Cardiac muscle cell (in vitro differentiated cells and primary cell): ENCODE results near the gene EMP2. TPM values are rescaled to one million over a fixed set of nuclear protein-coding genes. Genes with fewer than 3 reads are reported as not detected.

ENCODE experiments used
- DNase-seq, 2 donors: peaks; one replicate each; pipeline versions ENCODE4 v3.0.0 to v3.0.0-alpha.2; 2010 to 2017; ENCODE audit warnings: low read depth in 1 of 2, low spot score in 1 of 2
- H3K27ac ChIP-seq: fragments of 200-600 bp; sonication (generic); 2 replicates; pipeline ENCODE4 v1.5.1; 2016
- H3K27me3 ChIP-seq: fragments of 200-600 bp; sonication (generic); 2 replicates; pipeline ENCODE4 v1.6.0; 2016; ENCODE audit warnings: control low read depth
- H3K36me3 ChIP-seq: fragments of 200-600 bp; sonication (generic); 2 replicates; pipeline ENCODE4 v1.5.1; 2016; ENCODE audit warnings: control low read depth
- H3K4me1 ChIP-seq: fragments of 200-600 bp; sonication (generic); 2 replicates; pipeline ENCODE4 v1.8.1; 2017; ENCODE audit warnings: low read depth, mild to moderate bottlenecking, mixed run types
- H3K4me3 ChIP-seq: fragments of 200-600 bp; sonication (generic); 2 replicates; pipeline ENCODE4 v1.5.1; 2016; ENCODE audit warnings: mild to moderate bottlenecking
- H3K9me3 ChIP-seq: fragments of 200-600 bp; sonication (generic); 2 replicates; pipeline ENCODE4 v1.5.1; 2017; ENCODE audit warnings: low read depth, mild to moderate bottlenecking, control low read depth
- CTCF ChIP-seq: IDR thresholded peaks from 2 replicates; pipeline ENCODE4 v1.5.1; 2012; ENCODE audit warnings: low read depth, mild to moderate bottlenecking, low read length
- polyA plus RNA-seq: library from polyadenylated mRNA; unstranded; fragments of >200 nt; fragmentation: Nextera tagmentation; extraction: Ambion mirVana; gene quantifications from 2 replicates; pipeline ENCODE4 v1.2.1, GENCODE V29; 2016
- total RNA-seq: library from RNA; depleted of rRNA; stranded (reverse); fragments of >200 nt; gene quantifications from 2 replicates; pipeline ENCODE4 v1.2.3, GENCODE V29; 2016

EMP2 gene
- total and polyA plus RNA-seq, 2 experiments from 2014 or later, result 40.9 to 151 TPM

- Histone ChIP-seq H3K9me3 (no peaks in the 10 kb centered on the region), H3K4me1 (peaks cover 34% of the 10 kb centered on the region), H3K27me3 (no peaks in the 10 kb centered on the region), H3K36me3 (no peaks in the 10 kb centered on the region), H3K27ac (peak overlapping the region; percentile 90), H3K4me3 (peak overlapping the region; percentile 54)
- no peak for DNase-seq
- TF ChIP-seq CTCF, result no peak
Measured at GRCh38 chr16:10580883-10581247, 467 bp upstream of the EMP2 start.

GRCh38 chr16:10579575-10579964, 828 bp downstream of the EMP2 start:
- H3K27ac ChIP-seq, result peak overlapping the region; percentile 90
- no peaks in the 10 kb centered on the region for H3K27me3 ChIP-seq
- peak overlapping the region; percentile 54 for H3K4me3 ChIP-seq
- no peak for TF ChIP-seq CTCF
- no peaks in the 10 kb centered on the region for H3K36me3 ChIP-seq
- no peak for DNase-seq
- no peaks in the 10 kb centered on the region for H3K9me3 ChIP-seq
- H3K4me1 ChIP-seq, result peaks cover 40% of the 10 kb centered on the region

DNA sequence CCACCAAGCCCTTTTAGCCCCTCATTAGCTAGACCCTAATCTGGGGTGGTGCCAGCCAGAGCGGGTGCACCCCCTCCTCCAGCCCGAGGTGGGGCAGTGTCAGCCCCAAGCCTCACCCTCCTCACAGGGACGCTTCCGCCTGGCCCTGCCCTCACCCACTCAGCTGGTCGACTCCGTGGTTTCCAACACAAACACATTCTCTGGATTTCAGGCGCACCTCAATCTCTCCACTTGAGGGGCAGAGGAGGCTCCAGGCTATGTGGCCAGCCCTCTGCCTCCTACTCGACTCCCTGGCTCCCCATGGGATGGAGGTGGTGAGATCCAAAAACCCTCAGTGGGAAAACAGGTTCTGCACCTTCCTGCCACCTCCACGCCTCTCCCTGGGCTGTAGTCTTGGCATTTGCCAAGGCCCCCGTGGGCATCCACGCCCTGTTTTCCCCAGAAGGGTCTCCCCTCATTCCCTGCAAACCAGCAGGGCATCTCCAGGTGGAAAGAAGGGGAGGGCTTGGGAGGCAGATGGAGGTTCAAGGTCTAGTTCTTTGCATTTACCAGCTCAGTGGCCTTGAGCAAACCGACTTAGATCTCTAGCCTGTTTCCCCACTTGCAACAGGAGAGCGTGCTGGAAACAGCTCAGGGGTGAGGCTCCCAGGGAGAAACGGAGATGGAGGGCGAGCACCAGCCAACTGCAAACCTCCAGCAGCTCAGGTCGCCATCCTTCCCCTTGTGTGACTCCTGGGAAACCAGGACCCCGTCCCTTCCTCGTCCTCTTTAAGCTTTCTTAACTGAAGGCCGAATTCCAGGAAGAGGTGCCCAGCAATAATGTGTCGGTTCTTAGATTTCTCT, 1.7 kb downstream of the EMP2 start:
- Histone ChIP-seq H3K27me3 (no peaks in the 10 kb centered on the region), H3K36me3 (no peaks in the 10 kb centered on the region), H3K4me1 (peaks cover 40% of the 10 kb centered on the region), H3K9me3 (no peaks in the 10 kb centered on the region), H3K4me3 (peak overlapping the region; percentile 54), H3K27ac (peak overlapping the region; percentile 90)
- TF ChIP-seq CTCF, result no peak
- DNase-seq, result peak in 1 of 2 donors; percentile 28

- Histone ChIP-seq H3K36me3 (no peaks in the 10 kb centered on the region), H3K27ac (peak overlapping the region; percentile 90), H3K9me3 (no peaks in the 10 kb centered on the region), H3K27me3 (no peaks in the 10 kb centered on the region), H3K4me3 (peak overlapping the region; percentile 54), H3K4me1 (peaks cover 40% of the 10 kb centered on the region)
- no peak for TF ChIP-seq CTCF
- DNase-seq, result peak in 1 of 2 donors; percentile 91
Measured at GRCh38 chr16:10577305-10578202, 2.8 kb downstream of the EMP2 start.

DNA sequence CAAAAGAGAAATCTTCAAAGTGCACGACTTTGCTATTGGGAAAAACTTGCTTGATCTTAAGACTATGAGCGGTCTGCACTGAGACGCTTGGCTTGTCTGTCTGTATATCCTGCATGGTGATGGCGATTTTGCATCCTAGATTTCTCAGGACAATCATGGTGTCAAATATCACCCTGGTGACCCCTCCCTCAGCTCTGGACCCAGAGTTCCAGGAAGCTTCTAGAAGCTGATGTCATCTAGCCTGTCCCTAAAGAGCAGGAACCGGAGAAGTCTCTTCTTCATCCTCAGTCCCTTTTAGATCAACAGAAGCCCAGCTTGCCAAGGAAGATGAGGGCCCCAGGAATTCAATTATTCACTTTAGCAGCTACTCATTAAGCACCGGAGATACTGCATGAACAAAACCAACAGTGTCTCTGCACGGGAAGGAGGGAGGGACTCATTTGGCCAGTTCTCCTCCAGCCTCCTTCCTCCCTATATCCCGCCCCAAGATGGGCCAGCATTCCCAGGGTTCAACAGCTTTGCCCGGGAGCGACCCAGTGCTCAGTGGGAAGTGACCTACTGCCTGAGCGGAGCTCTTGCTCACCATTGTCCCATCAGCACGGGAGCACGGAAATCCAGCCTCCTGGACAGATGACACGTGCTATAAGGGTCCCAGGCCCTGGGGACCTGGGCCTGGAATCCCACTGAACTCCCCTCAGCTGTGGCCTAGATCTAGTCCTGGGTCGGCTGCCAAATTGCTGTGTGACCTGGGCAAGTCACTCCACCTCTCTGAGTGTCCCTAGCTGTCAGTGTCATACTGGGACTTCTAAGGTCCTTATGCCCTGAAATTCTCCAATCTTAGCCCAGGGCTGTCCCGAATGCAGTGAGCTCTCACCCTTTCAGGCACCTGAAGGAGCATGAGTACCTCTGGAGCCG, 3.8 kb downstream of the EMP2 start:
- peak in 1 of 2 donors; percentile 26 for DNase-seq
- H3K9me3 ChIP-seq, result no peaks in the 10 kb centered on the region
- H3K27me3 ChIP-seq, result no peaks in the 10 kb centered on the region
- no peak for TF ChIP-seq CTCF
- H3K4me1 ChIP-seq, result peaks cover 42% of the 10 kb centered on the region
- no peak overlapping the region for H3K4me3 ChIP-seq
- peak overlapping the region; percentile 90 for H3K27ac ChIP-seq
- no peaks in the 10 kb centered on the region for H3K36me3 ChIP-seq
